T-cell (primary cell): ENCODE results near the gene PGAM1. TPM values are rescaled to one million over a fixed set of nuclear protein-coding genes. Genes with fewer than 3 reads are reported as not detected.

Experiments used
- ATAC-seq, 4 experiments: fragments of 200-7000 bp in 3 of 4; fragments of 150-1000 bp in 1 of 4; cut with Tn5 transposase; replicated peaks in 1 of 4; 1 replicate in 3 of 4; 2 replicates in 1 of 4; pipeline ENCODE4 v1.10.0; 2021; ENCODE audit warnings: moderate library complexity in 3 of 4, mild to moderate bottlenecking in 2 of 4, moderate number of reproducible peaks in 1 of 4
- CTCF ChIA-PET, 2 donors: fragments of 300-600 bp; sonication (Branson Sonifier 250); formaldehyde crosslinking; loops; one replicate each; lab custom pipeline; 2022; ENCODE audit warnings: antibody characterized with exemption in 2 of 2; lab: Charles Lee
- POLR2A ChIA-PET, 2 donors: fragments of 300-600 bp; sonication (Branson Sonifier 250); formaldehyde crosslinking; loops; one replicate each; lab custom pipeline; 2022; ENCODE audit warnings: antibody characterized with exemption in 2 of 2; lab: Charles Lee
- DNase-seq, 35 experiments: peaks; one replicate each; pipeline versions ENCODE4 v3.0.0 to v3.0.0-alpha.2; 2013 to 2023
- H3K27ac ChIP-seq: one replicate; pipeline ENCODE4 v1.5.1; 2013; ENCODE audit warnings: low read length
- H3K27me3 ChIP-seq, 2 experiments: replicated peaks in 1 of 2; 1 replicate in 1 of 2; 2 replicates in 1 of 2; pipeline versions ENCODE4 v1.6.1 to v1.7.0; 2013; ENCODE audit warnings: low read length in 1 of 2, mixed read lengths in 1 of 2; ENCODE audit not compliant: control insufficient read depth in 2 of 2, insufficient read depth in 2 of 2; ENCODE audit errors: extremely low read depth in 1 of 2
- H3K36me3 ChIP-seq, 2 donors: 1 replicate in 1 of 2; 2 replicates in 1 of 2; pipeline versions ENCODE4 v1.6.1 to v1.7.0; 2013; ENCODE audit warnings: low read length in 1 of 2; ENCODE audit not compliant: control insufficient read depth in 2 of 2, insufficient read depth in 1 of 2; ENCODE audit errors: extremely low read depth in 1 of 2
- H3K4me1 ChIP-seq, 2 experiments: 1 replicate in 1 of 2; 2 replicates in 1 of 2; pipeline versions ENCODE4 v1.6.1 to v1.7.0; 2013; ENCODE audit warnings: low read length in 2 of 2, mixed read lengths in 1 of 2; ENCODE audit not compliant: insufficient read depth in 2 of 2, control insufficient read depth in 1 of 2; ENCODE audit errors: extremely low read depth in 1 of 2
- H3K4me3 ChIP-seq, 2 donors: 1 replicate in 1 of 2; 2 replicates in 1 of 2; pipeline versions ENCODE4 v1.5.1 to v1.7.0; 2013; ENCODE audit warnings: mild to moderate bottlenecking in 2 of 2, low read length in 1 of 2, moderate library complexity in 1 of 2; ENCODE audit not compliant: control insufficient read depth in 1 of 2; ENCODE audit errors: extremely low read depth in 1 of 2
- H3K9me3 ChIP-seq: 2 replicates; pipeline ENCODE4 v1.7.0; 2013
- H3K27ac Mint-ChIP-seq, 2 donors: one replicate each; pipeline ENCODE4 v1.8.0; 2020 to 2021; ENCODE audit warnings: mild to moderate bottlenecking in 2 of 2, mixed read lengths in 2 of 2
- H3K27me3 Mint-ChIP-seq, 2 donors: one replicate each; pipeline ENCODE4 v1.8.0; 2021 to 2022; ENCODE audit warnings: mixed read lengths in 2 of 2
- H3K36me3 Mint-ChIP-seq: one replicate; pipeline ENCODE4 v1.8.0; 2021; ENCODE audit warnings: mixed read lengths
- H3K4me1 Mint-ChIP-seq, 3 donors: one replicate each; pipeline ENCODE4 v1.8.0; 2020 to 2022; ENCODE audit warnings: mixed read lengths in 3 of 3, mild to moderate bottlenecking in 1 of 3
- H3K4me3 Mint-ChIP-seq, 3 donors: one replicate each; pipeline ENCODE4 v1.8.0; 2020 to 2022; ENCODE audit warnings: mild to moderate bottlenecking in 3 of 3, mixed read lengths in 3 of 3, moderate library complexity in 3 of 3
- H3K9me3 Mint-ChIP-seq, 3 donors: one replicate each; pipeline ENCODE4 v1.8.0; 2020 to 2022; ENCODE audit warnings: mixed read lengths in 3 of 3
- WGBS: methylation state at CpG from one replicate; pipeline ENCODE4 v1.1.5; 2013; ENCODE audit warnings: missing lambda C conversion rate; ENCODE audit not compliant: insufficient coverage; 5-methylcytosine and 5-hydroxymethylcytosine counted together
- total RNA-seq, 35 experiments: library from RNA in 6 of 35; stranded (reverse) in 6 of 35; fragments of 120-200 nt in 1 of 35; gene quantifications; one replicate each; pipeline versions ENCODE4 v1.2.1 to v1.2.4 and lab custom pipeline; 2013 to 2026

Gene PGAM1
- 100 to 1,000 TPM in 1 of 5 donors, 10 to 100 TPM in 4; 66.3 to 108 (median 94.8) TPM for total RNA-seq
- total RNA-seq (2013): 130 TPM
- 24.7 to 382 (median 42.3) reads per million in 29 experiments for total RNA-seq (lab: John Stamatoyannopoulos, UW)

GRCh38 chr10:97425964-97426775 lies at the start of gene PGAM1:
PGAM1 (plus strand) TSS chr10:97426191; CDS start chr10:97426308, 117 bp downstream.
- peaks cover 38 to 55% (median 45%) of the 10 kb centered on the region in 3 donors for H3K4me1 Mint-ChIP-seq
- ChIA-PET POLR2A (no interaction called here), CTCF (interaction anchor here in 1 of 2 donors (0.7 to 1.5 kb wide), 3 partner anchors 12 to 25 kb away, joined by 3 read pairs; partner anchors contain the start of gene RRP12)
- H3K36me3 Mint-ChIP-seq: peaks cover 11% of the 10 kb centered on the region
- WGBS: under 1% methylated on average over 65 of the region's 90 CpGs
- H3K9me3 Mint-ChIP-seq: no peaks in the 10 kb centered on the region
- Histone ChIP-seq H3K4me3 (peak within 1 kb of the TSS; percentile 76 to 83), H3K27me3 (no peaks in the 10 kb centered on the region), H3K9me3 (no peaks in the 10 kb centered on the region), H3K4me1 (peaks cover 23 to 45% of the 10 kb centered on the region in 2 experiments), H3K36me3 (peaks cover 2 to 18% of the 10 kb centered on the region in 2 donors), H3K27ac (peak within 1 kb of the TSS; percentile 88)
- DNase-seq: peak; percentile 85 to 99 (median 91)
- peak; percentile 83 to 93 (median 87) for ATAC-seq
- H3K27ac Mint-ChIP-seq: peak within 1 kb of the TSS; percentile 91 to 93
- H3K27me3 Mint-ChIP-seq: peaks cover 0 to 2% of the 10 kb centered on the region in 2 donors
- peak within 1 kb of the TSS; percentile 84 to 94 (median 87) for H3K4me3 Mint-ChIP-seq

GRCh38 chr10:97376413-97376812 lies 49.6 kb upstream of the PGAM1 start:
- no peaks in the 10 kb centered on the region for H3K9me3 Mint-ChIP-seq
- H3K36me3 ChIP-seq: peaks cover 24 to 53% of the 10 kb centered on the region in 2 donors
- ATAC-seq: no peak

GRCh38 chr10:97378933-97379921 lies 46.8 kb upstream of the PGAM1 start:
- no peaks in the 10 kb centered on the region for H3K4me1 ChIP-seq
- H3K27me3 Mint-ChIP-seq: no peaks in the 10 kb centered on the region
- H3K9me3 ChIP-seq: no peaks in the 10 kb centered on the region
- peaks cover 7 to 27% of the 10 kb centered on the region in 2 donors for H3K36me3 ChIP-seq
- ATAC-seq (no peak), DNase-seq (no peak)
- H3K27ac ChIP-seq: no peak overlapping the region
- POLR2A ChIA-PET: no interaction called here
- no peaks in the 10 kb centered on the region for H3K27me3 ChIP-seq
- no peak overlapping the region for H3K4me3 ChIP-seq
- CTCF ChIA-PET: no interaction called here
- 90% methylated on average over 12 of the region's 15 CpGs for WGBS
- H3K36me3 Mint-ChIP-seq: peaks cover 24% of the 10 kb centered on the region
- H3K9me3 Mint-ChIP-seq: no peaks in the 10 kb centered on the region
- no peaks in the 10 kb centered on the region for H3K4me1 Mint-ChIP-seq
- no peak overlapping the region for H3K27ac Mint-ChIP-seq
- no peak overlapping the region for H3K4me3 Mint-ChIP-seq

More at GRCh38 chr10:97376413-97376812, 49.6 kb upstream of the PGAM1 start:
- no peak overlapping the region for H3K4me3 Mint-ChIP-seq
- no peak for DNase-seq
- H3K27me3 Mint-ChIP-seq: no peaks in the 10 kb centered on the region
- no peaks in the 10 kb centered on the region for H3K9me3 ChIP-seq
- H3K27me3 ChIP-seq: no peaks in the 10 kb centered on the region
- H3K4me3 ChIP-seq: no peak overlapping the region
- WGBS: 100% methylated on average over 1 of the region's 6 CpGs
- no peak overlapping the region for H3K27ac ChIP-seq
- peaks cover 45% of the 10 kb centered on the region for H3K36me3 Mint-ChIP-seq
- no peaks in the 10 kb centered on the region for H3K4me1 ChIP-seq
- CTCF ChIA-PET: no interaction called here
- POLR2A ChIA-PET: no interaction called here
- no peak overlapping the region for H3K27ac Mint-ChIP-seq
- no peaks in the 10 kb centered on the region for H3K4me1 Mint-ChIP-seq

GRCh38 chr10:97380516-97380915 lies 45.5 kb upstream of the PGAM1 start:
- H3K4me1 ChIP-seq: no peaks in the 10 kb centered on the region
- WGBS: 91% methylated on average over 8 of the region's 8 CpGs
- no peaks in the 10 kb centered on the region for H3K27me3 ChIP-seq
- H3K4me3 ChIP-seq: no peak overlapping the region
- no peaks in the 10 kb centered on the region for H3K9me3 ChIP-seq
- H3K4me1 Mint-ChIP-seq: no peaks in the 10 kb centered on the region
- ChIA-PET POLR2A (no interaction called here), CTCF (no interaction called here)
- no peaks in the 10 kb centered on the region for H3K9me3 Mint-ChIP-seq
- H3K4me3 Mint-ChIP-seq: no peak overlapping the region
- peak in 1 of 4 experiments; percentile 5 for ATAC-seq
- H3K27me3 Mint-ChIP-seq: no peaks in the 10 kb centered on the region
- DNase-seq: no peak
- H3K36me3 ChIP-seq: peaks cover 11 to 32% of the 10 kb centered on the region in 2 donors
- no peak overlapping the region for H3K27ac ChIP-seq
- H3K27ac Mint-ChIP-seq: no peak overlapping the region
- peaks cover 27% of the 10 kb centered on the region for H3K36me3 Mint-ChIP-seq

GRCh38 chr10:97381626-97382025 lies 44.4 kb upstream of the PGAM1 start:
- Histone ChIP-seq H3K27me3 (no peaks in the 10 kb centered on the region), H3K36me3 (peaks cover 11 to 36% of the 10 kb centered on the region in 2 donors), H3K27ac (no peak overlapping the region), H3K4me3 (no peak overlapping the region), H3K4me1 (no peaks in the 10 kb centered on the region), H3K9me3 (no peaks in the 10 kb centered on the region)
- ATAC-seq (no peak), DNase-seq (no peak)
- H3K27me3 Mint-ChIP-seq: no peaks in the 10 kb centered on the region
- no peak overlapping the region for H3K27ac Mint-ChIP-seq
- H3K9me3 Mint-ChIP-seq: no peaks in the 10 kb centered on the region
- no peak overlapping the region for H3K4me3 Mint-ChIP-seq
- peaks cover 25% of the 10 kb centered on the region for H3K36me3 Mint-ChIP-seq
- ChIA-PET POLR2A (no interaction called here), CTCF (no interaction called here)
- H3K4me1 Mint-ChIP-seq: no peaks in the 10 kb centered on the region
- WGBS: 94% methylated on average over 6 of the region's 8 CpGs

GRCh38 chr10:97383159-97383558 lies 42.8 kb upstream of the PGAM1 start:
- Mint-ChIP-seq H3K4me3 (no peak overlapping the region), H3K9me3 (no peaks in the 10 kb centered on the region), H3K4me1 (no peaks in the 10 kb centered on the region), H3K27ac (no peak overlapping the region), H3K27me3 (no peaks in the 10 kb centered on the region), H3K36me3 (peaks cover 28% of the 10 kb centered on the region)
- H3K9me3 ChIP-seq: no peaks in the 10 kb centered on the region
- H3K27me3 ChIP-seq: no peaks in the 10 kb centered on the region
- POLR2A ChIA-PET: interaction anchor here in 1 of 2 donors (0.7 kb wide), 1 partner anchor 61 kb away, joined by 7 read pairs; no protein-coding TSS in a partner anchor
- no peaks in the 10 kb centered on the region for H3K4me1 ChIP-seq
- ATAC-seq (no peak), DNase-seq (no peak)
- peaks cover 11 to 35% of the 10 kb centered on the region in 2 donors for H3K36me3 ChIP-seq
- CTCF ChIA-PET: interaction anchor here in 1 of 2 donors (0.7 kb wide), 1 partner anchor 745 kb away, joined by 3 read pairs; no protein-coding TSS in a partner anchor
- H3K27ac ChIP-seq: no peak overlapping the region
- H3K4me3 ChIP-seq: no peak overlapping the region
- WGBS: 100% methylated on average over 2 of the region's 7 CpGs
